ENCODE data around the gene SCFD2. TPM values are rescaled to one million over a fixed set of nuclear protein-coding genes. Genes with fewer than 3 reads are reported as not detected.

The SCFD2 gene
- total RNA-seq, 1 experiment from 2014 or later: 12.4 TPM

GRCh38 chr4:53378171-53378482, 12.3 kb upstream of the SCFD2 start (continued):
- TF ChIP-seq, protein P1, sequence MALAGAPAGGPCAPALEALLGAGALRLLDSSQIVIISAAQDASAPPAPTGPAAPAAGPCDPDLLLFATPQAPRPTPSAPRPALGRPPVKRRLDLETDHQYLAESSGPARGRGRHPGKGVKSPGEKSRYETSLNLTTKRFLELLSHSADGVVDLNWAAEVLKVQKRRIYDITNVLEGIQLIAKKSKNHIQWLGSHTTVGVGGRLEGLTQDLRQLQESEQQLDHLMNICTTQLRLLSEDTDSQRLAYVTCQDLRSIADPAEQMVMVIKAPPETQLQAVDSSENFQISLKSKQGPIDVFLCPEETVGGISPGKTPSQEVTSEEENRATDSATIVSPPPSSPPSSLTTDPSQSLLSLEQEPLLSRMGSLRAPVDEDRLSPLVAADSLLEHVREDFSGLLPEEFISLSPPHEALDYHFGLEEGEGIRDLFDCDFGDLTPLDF (CRISPR knock-in tag; IDR thresholded peaks at IDR 0.05): no peak
- TF ChIP-seq ZNF121 (CRISPR knock-in tag; IDR thresholded peaks at IDR 0.05) (no peak), PRDM15 (CRISPR knock-in tag; IDR thresholded peaks at IDR 0.05) (no peak)

DNA sequence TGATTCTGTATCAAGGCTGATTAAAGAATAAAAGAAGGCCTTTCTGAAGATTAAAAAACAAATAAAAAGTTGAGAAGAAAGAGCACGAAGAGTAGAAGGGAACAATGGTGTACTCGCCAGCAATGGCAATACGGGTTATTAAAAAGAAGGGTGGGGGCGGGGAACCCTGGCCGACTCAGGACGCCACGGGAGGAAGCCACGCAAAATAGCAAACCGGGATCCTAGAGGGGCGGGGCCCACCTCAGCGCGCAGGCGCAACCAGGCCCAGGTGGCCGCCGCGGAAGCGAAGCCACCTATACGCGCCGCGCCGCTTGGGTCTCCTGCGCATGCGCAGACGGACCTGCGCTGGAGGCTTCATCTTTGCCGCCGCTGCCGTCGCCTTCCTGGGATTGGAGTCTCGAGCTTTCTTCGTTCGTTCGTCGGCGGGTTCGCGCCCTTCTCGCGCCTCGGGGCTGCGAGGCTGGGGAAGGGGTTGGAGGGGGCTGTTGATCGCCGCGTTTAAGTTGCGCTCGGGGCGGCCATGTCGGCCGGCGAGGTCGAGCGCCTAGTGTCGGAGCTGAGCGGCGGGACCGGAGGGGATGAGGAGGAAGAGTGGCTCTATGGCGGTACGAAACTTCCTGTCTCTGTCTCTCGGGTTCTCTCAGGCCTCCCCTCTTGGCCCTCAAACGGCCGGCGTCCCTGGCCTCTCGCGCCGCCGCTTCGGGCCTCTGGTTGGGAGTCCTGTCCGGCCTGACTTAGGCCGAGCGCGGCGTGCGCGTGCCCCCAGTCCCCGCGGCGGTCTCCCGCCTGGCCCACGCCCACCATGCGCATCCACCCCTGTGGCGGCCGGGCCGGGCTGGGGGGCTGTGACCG, 11.7 kb upstream of the SCFD2 start, which contains the start of gene FIP1L1:
Gene FIP1L1 (plus strand): TSS at position 323 of the 852 bp plus-strand sequence. CDS start 198 bp downstream, at position 521.
- peaks cover 21% of the 10 kb centered on the region for H3K27me3 Mint-ChIP-seq (ENCODE audit: low read depth)
- DNase-seq (ENCODE audit: low spot score) (peak; percentile 95), ATAC-seq (peak; percentile 97)
- peaks cover 8% of the 10 kb centered on the region; the same call in 1 of the 2 replicates for H3K36me3 Mint-ChIP-seq
- H3K4me3 Mint-ChIP-seq: peak within 1 kb of the TSS; percentile 99
- peak within 1 kb of the TSS; percentile 90 for H3K27ac Mint-ChIP-seq
- no peaks in the 10 kb centered on the region for H3K9me3 Mint-ChIP-seq
- POLR2A ChIA-PET: no interaction called here
- CTCF ChIA-PET: no interaction called here
- peaks cover 24% of the 10 kb centered on the region for H3K4me1 Mint-ChIP-seq
- TF ChIP-seq, protein P2, sequence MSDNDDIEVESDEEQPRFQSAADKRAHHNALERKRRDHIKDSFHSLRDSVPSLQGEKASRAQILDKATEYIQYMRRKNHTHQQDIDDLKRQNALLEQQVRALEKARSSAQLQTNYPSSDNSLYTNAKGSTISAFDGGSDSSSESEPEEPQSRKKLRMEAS (CRISPR knock-in tag; IDR thresholded peaks at IDR 0.05): peak; percentile 76
- no peak for TF ChIP-seq MXD4 (CRISPR knock-in tag; IDR thresholded peaks at IDR 0.05; ENCODE audit: borderline replicate concordance)
- TF ChIP-seq, protein P3, sequence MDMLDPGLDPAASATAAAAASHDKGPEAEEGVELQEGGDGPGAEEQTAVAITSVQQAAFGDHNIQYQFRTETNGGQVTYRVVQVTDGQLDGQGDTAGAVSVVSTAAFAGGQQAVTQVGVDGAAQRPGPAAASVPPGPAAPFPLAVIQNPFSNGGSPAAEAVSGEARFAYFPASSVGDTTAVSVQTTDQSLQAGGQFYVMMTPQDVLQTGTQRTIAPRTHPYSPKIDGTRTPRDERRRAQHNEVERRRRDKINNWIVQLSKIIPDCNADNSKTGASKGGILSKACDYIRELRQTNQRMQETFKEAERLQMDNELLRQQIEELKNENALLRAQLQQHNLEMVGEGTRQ (CRISPR knock-in tag; IDR thresholded peaks at IDR 0.05): peak; percentile 6; the same call in 1 of the 2 replicates
- TF ChIP-seq GTF2I (CRISPR knock-in tag; conservative IDR thresholded peaks at IDR 0.05): no peak
- 0 out of 2 replicates have a peak, but pooled peaks have one; percentile 31 for TF ChIP-seq RELA (CRISPR knock-in tag; IDR thresholded peaks at IDR 0.05; ENCODE audit: borderline replicate concordance)
- TF ChIP-seq FOXK1 (CRISPR knock-in tag; IDR thresholded peaks at IDR 0.05): peak; percentile 56; the same call in 1 of the 2 replicates
- TF ChIP-seq, protein P4, sequence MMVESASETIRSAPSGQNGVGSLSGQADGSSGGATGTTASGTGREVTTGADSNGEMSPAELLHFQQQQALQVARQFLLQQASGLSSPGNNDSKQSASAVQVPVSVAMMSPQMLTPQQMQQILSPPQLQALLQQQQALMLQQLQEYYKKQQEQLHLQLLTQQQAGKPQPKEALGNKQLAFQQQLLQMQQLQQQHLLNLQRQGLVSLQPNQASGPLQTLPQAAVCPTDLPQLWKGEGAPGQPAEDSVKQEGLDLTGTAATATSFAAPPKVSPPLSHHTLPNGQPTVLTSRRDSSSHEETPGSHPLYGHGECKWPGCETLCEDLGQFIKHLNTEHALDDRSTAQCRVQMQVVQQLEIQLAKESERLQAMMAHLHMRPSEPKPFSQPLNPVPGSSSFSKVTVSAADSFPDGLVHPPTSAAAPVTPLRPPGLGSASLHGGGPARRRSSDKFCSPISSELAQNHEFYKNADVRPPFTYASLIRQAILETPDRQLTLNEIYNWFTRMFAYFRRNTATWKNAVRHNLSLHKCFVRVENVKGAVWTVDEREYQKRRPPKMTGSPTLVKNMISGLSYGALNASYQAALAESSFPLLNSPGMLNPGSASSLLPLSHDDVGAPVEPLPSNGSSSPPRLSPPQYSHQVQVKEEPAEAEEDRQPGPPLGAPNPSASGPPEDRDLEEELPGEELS (CRISPR knock-in tag; IDR thresholded peaks at IDR 0.05): no peak
- no peak for TF ChIP-seq ZBTB43 (CRISPR knock-in tag; IDR thresholded peaks at IDR 0.05)
- TF ChIP-seq ETV6 (CRISPR knock-in tag; IDR thresholded peaks at IDR 0.05): no peak
- TF ChIP-seq PRRX2 (CRISPR knock-in tag; IDR thresholded peaks at IDR 0.05): no peak
- no peak for TF ChIP-seq TEAD4 (CRISPR knock-in tag; IDR thresholded peaks at IDR 0.05)
- no peak for TF ChIP-seq NFYB (CRISPR knock-in tag; conservative IDR thresholded peaks at IDR 0.05; ENCODE audit: low read depth)
- no peak for TF ChIP-seq GRHL2 (CRISPR knock-in tag; IDR thresholded peaks at IDR 0.05; ENCODE audit: insufficient replicate concordance, severe bottlenecking)
- TF ChIP-seq CTCF (IDR thresholded peaks at IDR 0.05): no peak
- TF ChIP-seq TCF7 (CRISPR knock-in tag; IDR thresholded peaks at IDR 0.05; ENCODE audit: low read depth): no peak
- TF ChIP-seq PREB (CRISPR knock-in tag; IDR thresholded peaks at IDR 0.05; ENCODE audit: borderline replicate concordance): no peak
- TF ChIP-seq GABPB1 (CRISPR knock-in tag; IDR thresholded peaks at IDR 0.05): no peak; the same call in 1 of the 2 replicates
- TF ChIP-seq ZNF671 (CRISPR knock-in tag; IDR thresholded peaks at IDR 0.05): no peak
- TF ChIP-seq NR2C2 (CRISPR knock-in tag; IDR thresholded peaks at IDR 0.05): no peak
- TF ChIP-seq CDX4 (CRISPR knock-in tag; IDR thresholded peaks at IDR 0.05; ENCODE audit: borderline replicate concordance): no peak

All from WTC11 (cell line).